HepG2 (cell line): ENCODE data around the gene TSPAN32. TPM values are rescaled to one million over a fixed set of nuclear protein-coding genes. Genes with fewer than 3 reads are reported as not detected.

Experiments used
- ATAC-seq: fragments of 200-7000 bp; cut with Tn5 transposase; 3 replicates; pipeline ENCODE4 v1.9.1; 2020; ENCODE audit warnings: mild to moderate bottlenecking, moderate library complexity
- BruUV-seq: library from RNA; stranded (reverse); fragments of 400-500 nt; replicated peaks from 2 replicates; lab custom pipeline; 2021; lab: Mats Ljungman, UMichigan
- CTCF ChIA-PET: fragments of 300-600 bp; formaldehyde crosslinking; extraction: SDS; loops from one replicate; lab custom pipeline; 2021; ENCODE audit warnings: low total read pairs, inconsistent platforms, low intra/inter-chr PET ratio; lab: Yijun Ruan, JAX
- POLR2A ChIA-PET: fragments of 350-600 bp; sonication (Branson Sonifier 250); formaldehyde crosslinking; loops from one replicate; lab custom pipeline; 2020; ENCODE audit warnings: antibody characterized with exemption, inconsistent platforms; lab: Yijun Ruan, JAX
- DNase-seq: peaks from one replicate; pipeline ENCODE4 v3.0.0-alpha.2; 2015; ENCODE audit warnings: low spot score
- FAIRE-seq: peaks from 3 replicates; lab custom pipeline; 2011; peaks lifted over from hg19 to GRCh38; lab: Jason Lieb, UNC
- H2AFZ ChIP-seq: one replicate; pipeline ENCODE4 v1.6.1; 2011; ENCODE audit warnings: low read length, inconsistent platforms
- H3K27ac ChIP-seq: fragments of 300-600 bp; 3 replicates; pipeline ENCODE4 v1.8.0; 2011; ENCODE audit warnings: mixed run types, mild to moderate bottlenecking, mixed read lengths, low read length, inconsistent platforms; ENCODE audit not compliant: insufficient read depth; ENCODE audit errors: extremely low read length
- H3K27me3 ChIP-seq, 2 experiments: fragments of 200-600 bp in 1 of 2; 2 replicates in 1 of 2; 3 replicates in 1 of 2; pipeline versions ENCODE4 v1.6.0 to v1.8.0; 2011; ENCODE audit warnings: low read length in 2 of 2, mild to moderate bottlenecking in 2 of 2, moderate library complexity in 2 of 2, inconsistent platforms in 1 of 2; ENCODE audit not compliant: insufficient read depth in 2 of 2, control insufficient read depth in 1 of 2
- H3K36me3 ChIP-seq, 2 experiments: fragments of 200-600 bp in 1 of 2; replicated peaks in 1 of 2; 2 replicates in 1 of 2; 3 replicates in 1 of 2; pipeline versions ENCODE4 v1.5.1 to v1.8.0; 2011; ENCODE audit warnings: low read length in 2 of 2, inconsistent platforms in 1 of 2; ENCODE audit not compliant: insufficient read depth in 2 of 2, control insufficient read depth in 1 of 2
- H3K4me1 ChIP-seq: 2 replicates; pipeline ENCODE4 v1.5.1; 2012; ENCODE audit warnings: low read length, inconsistent platforms; ENCODE audit not compliant: insufficient read depth
- H3K4me2 ChIP-seq: 2 replicates; pipeline ENCODE4 v1.6.0; 2011; ENCODE audit warnings: low read depth, low read length, inconsistent platforms
- H3K4me3 ChIP-seq, 3 experiments: fragments of 200-600 bp in 1 of 3; sonication (generic), shearing (Covaris generic) in 1 of 3; replicated peaks in 1 of 3; 2 replicates each; pipeline ENCODE4 v1.5.1; 2011 to 2016; ENCODE audit warnings: low read length in 3 of 3, inconsistent platforms in 2 of 3, low read depth in 2 of 3, mild to moderate bottlenecking in 2 of 3, control low read depth in 1 of 3, mixed read lengths in 1 of 3; ENCODE audit not compliant: insufficient read depth in 1 of 3
- H3K79me2 ChIP-seq: one replicate; pipeline ENCODE4 v1.6.1; 2011; ENCODE audit warnings: low read length, inconsistent platforms; ENCODE audit not compliant: insufficient read depth
- H3K9ac ChIP-seq: 2 replicates; pipeline ENCODE4 v1.6.0; 2011; ENCODE audit warnings: mild to moderate bottlenecking, low read depth, low read length, inconsistent platforms; ENCODE audit not compliant: insufficient read depth
- H3K9me3 ChIP-seq: 2 replicates; pipeline ENCODE4 v1.5.1; 2012; ENCODE audit warnings: mild to moderate bottlenecking, low read length
- H4K20me1 ChIP-seq: 2 replicates; pipeline ENCODE4 v1.6.0; 2011; ENCODE audit warnings: inconsistent platforms, mild to moderate bottlenecking, low read length, moderate library complexity; ENCODE audit not compliant: insufficient read depth
- BHLHE40 ChIP-seq: IDR thresholded peaks from 2 replicates; pipeline ENCODE4 v1.6.1; 2011; ENCODE audit warnings: low read length, improper control_type of control experiment
- GPN1 ChIP-seq: sonication (generic); formaldehyde crosslinking; IDR thresholded peaks from 2 replicates; pipeline ENCODE4 v1.5.1; 2020; ENCODE audit warnings: missing genetic modification reagents, borderline replicate concordance
- KIAA2018 ChIP-seq: sonication (generic); formaldehyde crosslinking; IDR thresholded peaks from 2 replicates; pipeline ENCODE4 v1.5.0; 2020; ENCODE audit warnings: mild to moderate bottlenecking, missing genetic modification reagents, borderline replicate concordance
- PLSCR1 ChIP-seq: sonication (generic); formaldehyde crosslinking; IDR thresholded peaks from 2 replicates; pipeline ENCODE4 v1.5.0; 2020; ENCODE audit warnings: missing genetic modification reagents, mild to moderate bottlenecking, borderline replicate concordance
- SNAPC5 ChIP-seq: sonication (generic); formaldehyde crosslinking; IDR thresholded peaks from 2 replicates; pipeline ENCODE4 v1.8.1; 2023; ENCODE audit warnings: mild to moderate bottlenecking, missing genetic modification reagents, borderline replicate concordance
- YY1 ChIP-seq: IDR thresholded peaks from 2 replicates; pipeline ENCODE4 v1.6.1; 2011; ENCODE audit warnings: low read length, low read depth, moderate library complexity, mild to moderate bottlenecking; ENCODE audit not compliant: insufficient read depth, insufficient replicate concordance
- ZNF546 ChIP-seq: sonication (generic); formaldehyde crosslinking; conservative IDR thresholded peaks from 2 replicates; pipeline ENCODE4 v1.8.1; 2023; ENCODE audit warnings: mild to moderate bottlenecking, missing genetic modification reagents
- ZNF549 ChIP-seq: sonication (generic); formaldehyde crosslinking; IDR thresholded peaks from 2 replicates; pipeline ENCODE4 v1.5.0; 2020; ENCODE audit warnings: missing genetic modification reagents
- ZNF646 ChIP-seq: sonication (generic); formaldehyde crosslinking; IDR thresholded peaks from 2 replicates; pipeline ENCODE4 v1.9.0; 2021; ENCODE audit warnings: mild to moderate bottlenecking, missing genetic modification reagents
- WGBS: methylation state at CpG from one replicate; pipeline ENCODE4 v1.1.6; 2017; ENCODE audit warnings: low lambda C conversion rate; 5-methylcytosine and 5-hydroxymethylcytosine counted together
- in situ Hi-C: cut with HindIII; loops from 2 replicates; pipeline ENCODE4 v1.10.0; 2017; ENCODE audit warnings: low pct_unique_long_range_greater_than_20kb; ENCODE audit not compliant: extremely low pct_ligation_motif_present
- intact Hi-C: fragments of 100-400 bp; cut with micrococcal nuclease; formaldehyde crosslinking; loops from one replicate; pipeline ENCODE4 v1.10.0; 2022; ENCODE audit not compliant: unreplicated experiment
- polyA plus RNA-seq, 8 experiments: library from polyadenylated mRNA; depleted of rRNA in 3 of 8; stranded (reverse) in 7 of 8; unstranded in 1 of 8; fragments of >200 nt; fragmentation: Illumina TruSeq in 4 of 8; extraction: Trizol in 4 of 8; gene quantifications; 2 replicates each; pipeline versions ENCODE4 v1.2.1 to v1.2.3, GENCODE V29; 2011 to 2016; ENCODE audit warnings: low read depth in 4 of 8, missing spikeins in 1 of 8, mixed read lengths in 1 of 8; ENCODE audit not compliant: insufficient read depth in 1 of 8
- total RNA-seq, 5 experiments: library from RNA; depleted of rRNA; stranded (reverse); fragments of >200 nt; fragmentation: Illumina TruSeq; extraction: Trizol; gene quantifications; 2 replicates each; pipeline ENCODE4 v1.2.3, GENCODE V29; 2016; ENCODE audit warnings: low read depth in 1 of 5

Gene TSPAN32
- total and polyA plus RNA-seq, 2 of the 13 experiments (the other 11 are each of a cell fraction or from before 2014, with no cell fraction given), result 0.09 to 0.70 TPM

- no peak overlapping the region for H3K4me3 ChIP-seq
- CTCF ChIA-PET, result no interaction called here
- H4K20me1 ChIP-seq, result no peaks in the 10 kb centered on the region
- no peak overlapping the region for H3K4me2 ChIP-seq
- H3K4me1 ChIP-seq, result no peaks in the 10 kb centered on the region
- intact Hi-C loops, result no loop called here
- POLR2A ChIA-PET, result no interaction called here
- no TSS peak for BruUV-seq
- in situ Hi-C loops, result no loop called here
- FAIRE-seq (no peak), DNase-seq (no peak), ATAC-seq (no peak)
- peaks cover 4 to 45% of the 10 kb centered on the region in 2 experiments for H3K27me3 ChIP-seq
- 25% methylated on average over 11 of the region's 11 CpGs for WGBS
- no peaks in the 10 kb centered on the region for H3K36me3 ChIP-seq
- no peaks in the 10 kb centered on the region for H3K79me2 ChIP-seq
- 0 out of 2 replicates have a peak, but pooled peaks cover 13% of the 10 kb centered on the region for H3K9me3 ChIP-seq
- H2AFZ ChIP-seq, result no peak overlapping the region
- no peak overlapping the region for H3K9ac ChIP-seq
- H3K27ac ChIP-seq, result no peak overlapping the region
- TF ChIP-seq PLSCR1 (CRISPR knock-in tag), result no peak
- no peak for TF ChIP-seq KIAA2018
- no peak for TF ChIP-seq ZNF546 (CRISPR knock-in tag)
- TF ChIP-seq YY1, result no peak
- TF ChIP-seq SNAPC5 (CRISPR knock-in tag), result no peak
- no peak for TF ChIP-seq ZNF549
- no peak for TF ChIP-seq ZNF646 (CRISPR knock-in tag)
- no peak for TF ChIP-seq GPN1 (CRISPR knock-in tag)
- no peak for TF ChIP-seq BHLHE40
Observed at GRCh38 chr11:2328021-2328420, 26.2 kb downstream of the TSPAN32 start.
